Measurements from ENCODE around the gene SLC4A4.

The SLC4A4 gene

GRCh38 chr4:71550220-71551165 lies 211.7 kb downstream of the SLC4A4 start:
- peak; percentile 9 for DNase-seq

DNA sequence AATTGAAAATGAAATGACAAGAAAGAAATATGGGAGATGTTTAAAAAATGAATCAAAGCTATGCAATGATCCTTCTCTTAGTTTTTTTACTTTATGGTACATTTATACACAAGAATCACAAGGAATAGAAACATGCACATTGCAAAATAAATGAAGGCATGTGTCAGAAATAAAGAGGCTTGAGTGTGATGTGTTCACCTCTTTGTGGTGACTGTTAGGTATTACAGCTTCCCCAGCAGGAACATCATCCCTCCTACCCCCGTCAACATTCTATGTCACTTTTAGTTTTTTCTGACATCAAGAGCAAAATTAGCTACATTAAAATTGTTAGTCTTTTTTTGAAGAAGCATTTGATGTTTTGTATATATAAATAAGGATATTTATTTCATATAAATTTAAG lies 214.8 kb downstream of the SLC4A4 start:
- peak; percentile 55 for DNase-seq

GRCh38 chr4:71554025-71554424 lies 215.2 kb downstream of the SLC4A4 start:
- DNase-seq, result no peak

DNA sequence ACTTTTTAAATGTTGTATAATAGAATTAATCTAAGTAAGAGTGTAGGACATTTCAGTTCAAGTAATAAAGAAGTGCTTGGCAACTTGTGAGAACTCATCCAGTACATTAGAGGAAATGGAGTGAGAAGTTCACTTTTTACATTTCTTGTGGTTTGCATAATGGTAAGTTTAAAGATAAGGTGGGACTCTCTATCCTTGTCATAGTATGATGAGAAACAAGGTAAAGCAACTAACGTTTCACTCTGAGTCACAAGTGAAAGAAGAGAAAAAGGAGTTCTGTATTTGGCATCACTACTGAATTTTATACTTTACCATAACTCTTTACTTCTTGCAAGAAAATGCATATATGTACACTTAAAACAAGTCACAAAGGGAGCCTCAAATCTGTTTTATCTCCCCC lies 219.4 kb downstream of the SLC4A4 start:
- no peak for DNase-seq

GRCh38 chr4:71559957-71560571 lies 221.2 kb downstream of the SLC4A4 start:
- peak; percentile 42 for DNase-seq

GRCh38 chr4:71564775-71565174 lies 226.0 kb downstream of the SLC4A4 start:
- DNase-seq, result no peak

GRCh38 chr4:71566856-71567255 lies 228.0 kb downstream of the SLC4A4 start:
- no peak for DNase-seq

- DNase-seq, result no peak
Observed at GRCh38 chr4:71568131-71568530, 229.3 kb downstream of the SLC4A4 start.

DNA sequence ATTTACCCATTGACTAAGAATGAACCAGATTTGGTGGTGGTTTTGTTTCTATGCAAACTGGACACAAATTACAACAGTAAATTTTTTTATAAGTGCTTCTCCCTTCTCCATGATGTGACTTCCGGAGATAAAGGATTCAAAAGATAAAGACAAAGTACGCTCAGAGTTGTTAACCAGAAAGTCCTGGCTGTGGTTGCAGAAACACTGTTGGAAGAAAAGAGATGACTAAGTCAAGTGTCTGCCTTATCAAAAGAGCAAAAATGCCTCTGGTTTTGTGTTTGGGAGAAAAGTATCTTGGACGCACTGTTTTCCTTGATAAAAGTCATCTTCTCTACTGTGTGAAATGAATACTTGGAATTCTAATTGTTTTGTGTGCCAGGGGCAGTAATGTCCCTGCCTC lies 231.7 kb downstream of the SLC4A4 start:
- DNase-seq, result no peak

DNA sequence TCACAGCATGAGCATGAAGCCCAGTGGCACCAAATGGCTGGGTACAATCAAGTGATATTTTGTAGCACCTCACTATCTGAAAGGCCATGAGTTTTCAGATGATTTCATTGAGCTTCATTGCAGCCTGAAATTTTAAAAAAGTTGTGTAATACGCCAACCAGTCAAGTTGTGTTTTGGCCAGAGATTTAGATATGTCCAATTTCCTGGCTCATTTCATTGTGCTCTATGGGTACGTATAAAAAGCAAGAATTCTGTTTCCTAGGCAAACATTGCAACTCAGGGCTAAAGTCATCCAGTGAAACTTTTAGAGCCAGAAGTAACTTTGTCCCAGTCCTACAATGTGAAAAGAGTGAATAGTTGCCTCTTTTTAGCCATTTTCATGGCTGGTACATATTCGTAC lies 232.5 kb downstream of the SLC4A4 start:
- DNase-seq, result no peak

- no peak for DNase-seq
Observed at GRCh38 chr4:71583971-71584370, 245.2 kb downstream of the SLC4A4 start.

DNA sequence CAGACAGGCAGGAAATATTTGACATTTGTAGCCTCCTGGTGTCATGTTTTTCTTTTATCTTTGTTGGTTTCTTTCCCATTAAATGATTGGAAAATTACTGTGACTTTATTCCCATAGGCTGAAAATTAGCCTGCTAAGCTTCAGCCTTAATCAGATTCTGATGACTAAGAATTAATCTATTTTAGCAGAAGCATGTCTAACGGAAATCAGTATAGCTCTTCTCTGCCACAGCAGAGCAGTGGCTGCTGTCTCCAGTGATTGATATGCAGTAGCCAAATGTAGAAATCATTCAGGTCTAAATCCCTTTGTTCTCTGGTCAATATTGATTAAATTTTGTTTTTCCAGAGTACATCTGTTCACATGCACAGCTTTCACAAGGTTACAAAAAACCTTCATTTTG lies 245.8 kb downstream of the SLC4A4 start:
- no peak for DNase-seq

DNA sequence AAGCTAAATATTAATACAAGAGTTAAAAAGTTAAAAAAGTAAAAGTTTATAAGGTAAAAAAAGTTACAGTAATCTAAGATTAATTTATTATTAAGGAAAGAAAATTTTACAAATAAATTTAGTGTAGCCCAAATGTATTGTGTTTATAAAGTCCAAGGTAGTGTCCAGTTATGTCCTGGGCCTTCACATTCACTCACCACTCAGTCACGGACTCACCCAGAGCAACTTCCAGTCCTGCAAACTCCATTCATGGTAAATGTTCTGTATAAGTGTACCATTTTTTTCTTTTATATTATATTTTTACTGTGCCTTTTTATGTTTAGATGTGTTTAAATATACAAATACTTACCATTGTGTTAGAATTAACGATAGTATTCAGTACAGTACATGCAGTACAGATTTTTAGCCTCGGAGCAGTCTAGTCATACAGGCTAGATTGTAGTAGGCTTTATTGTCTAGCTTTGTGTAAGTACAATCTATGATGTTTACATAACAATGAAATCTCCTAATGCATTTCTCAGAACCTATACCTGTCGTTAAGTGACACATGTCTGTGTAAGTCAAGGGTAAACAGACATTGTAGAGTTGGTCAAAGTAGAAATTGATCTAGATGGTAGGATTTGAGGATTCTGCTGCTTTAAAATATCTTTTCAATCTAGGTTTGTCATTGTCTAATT lies 247.4 kb downstream of the SLC4A4 start:
- DNase-seq, result peak; percentile 56

DNA sequence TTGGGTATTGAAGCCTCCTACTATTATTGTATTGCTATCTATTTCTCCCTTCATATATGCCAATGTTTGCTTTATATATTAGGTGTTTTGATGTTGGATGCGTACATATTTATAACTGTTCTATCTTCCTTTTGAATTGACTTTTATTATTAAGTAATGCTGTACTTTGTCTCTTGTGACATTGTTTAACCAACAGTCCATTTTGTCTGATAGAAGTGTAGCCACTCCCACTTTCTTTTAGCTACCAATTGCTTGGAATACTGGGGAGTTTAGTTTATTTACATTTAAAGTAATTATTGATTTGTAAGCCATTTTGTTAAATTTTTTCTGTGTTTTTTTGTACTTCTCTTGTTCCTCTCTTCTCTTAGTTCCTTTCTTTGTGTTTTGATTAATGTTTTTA lies 249.2 kb downstream of the SLC4A4 start:
- no peak for DNase-seq

GRCh38 chr4:71592793-71593192 lies 254.0 kb downstream of the SLC4A4 start:
- no peak for DNase-seq

- no peak for DNase-seq
Observed at GRCh38 chr4:71593311-71593710, 254.5 kb downstream of the SLC4A4 start.

DNA sequence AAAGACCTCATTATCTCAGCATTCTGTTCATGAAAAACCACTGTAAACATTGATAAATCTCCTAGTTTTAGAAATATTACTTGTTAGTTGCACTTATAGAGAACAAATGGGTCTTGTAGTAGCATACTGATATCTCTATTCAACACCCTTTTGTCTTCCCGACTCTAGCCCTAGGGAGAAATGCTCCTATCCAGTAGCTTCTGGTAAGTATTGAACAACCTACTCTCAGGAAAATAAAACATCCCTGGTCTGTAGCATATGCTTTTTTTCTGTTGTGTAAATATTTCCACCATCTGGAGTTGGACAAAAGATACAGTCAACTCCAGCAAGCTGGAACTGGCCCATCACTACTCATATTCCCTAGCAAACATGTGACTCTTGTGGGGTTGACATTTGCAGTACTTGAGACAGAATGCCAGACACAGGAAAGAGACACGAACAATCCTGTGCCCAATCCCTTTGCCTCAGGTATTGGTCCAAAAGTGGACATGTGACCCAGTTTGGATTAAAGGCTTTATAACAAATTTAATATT lies 256.8 kb downstream of the SLC4A4 start:
- peak; percentile 93 for DNase-seq

DNA sequence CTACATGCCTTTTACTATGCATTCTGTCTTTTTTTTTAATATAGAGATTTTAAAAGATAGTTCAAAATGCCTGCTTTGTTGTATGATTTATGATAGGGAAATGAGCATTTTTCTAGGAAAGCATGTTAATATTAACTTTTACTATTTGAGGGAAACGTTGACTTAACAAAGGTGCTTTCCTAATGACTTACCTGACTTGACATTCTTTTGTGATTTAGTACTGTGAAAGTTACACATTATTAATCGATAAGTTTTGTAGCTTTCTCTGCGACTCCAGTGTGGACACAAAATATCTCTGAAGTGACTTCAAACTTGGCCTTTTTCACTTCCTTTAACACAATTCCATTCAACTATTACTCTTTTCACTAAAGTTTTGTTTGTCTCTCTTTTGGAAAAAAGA lies 260.8 kb downstream of the SLC4A4 start:
- no peak for DNase-seq

DNA sequence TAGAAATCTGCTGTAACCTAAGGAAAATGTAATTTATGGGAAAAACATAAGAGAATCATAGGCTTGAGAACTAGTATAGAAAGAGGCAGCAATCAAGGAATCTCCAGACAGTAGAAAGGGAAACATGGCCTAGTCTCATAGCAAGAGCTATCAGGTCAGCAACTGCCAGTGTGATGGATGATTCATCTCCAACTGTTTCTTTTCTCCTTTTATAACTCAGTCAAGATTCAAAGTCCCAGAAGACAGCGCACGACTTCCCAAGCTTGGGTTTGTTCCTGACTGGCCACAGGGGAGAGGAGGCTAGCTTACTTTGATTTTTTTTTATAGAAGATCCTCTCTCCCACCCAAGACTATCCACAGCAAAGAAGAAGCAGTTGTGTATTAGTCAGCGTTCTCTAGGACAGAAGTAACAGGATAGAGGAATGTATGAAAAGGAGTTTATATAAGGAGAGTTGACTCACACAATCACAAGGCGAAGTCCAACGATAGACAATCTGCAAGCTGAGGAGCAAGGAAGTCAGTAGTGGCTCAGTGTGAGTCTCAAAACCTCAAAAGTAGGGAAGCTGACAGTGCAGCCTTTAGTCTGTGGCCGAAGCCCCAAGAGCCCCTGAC lies 263.6 kb downstream of the SLC4A4 start:
- no peak for DNase-seq

- DNase-seq, result no peak
Observed at GRCh38 chr4:71604785-71605184, 266.0 kb downstream of the SLC4A4 start.

GRCh38 chr4:71607109-71607508 lies 268.3 kb downstream of the SLC4A4 start:
- DNase-seq, result no peak

GRCh38 chr4:71607780-71608677 lies 269.2 kb downstream of the SLC4A4 start:
- DNase-seq, result peak; percentile 77
